Osteoblast (primary cell): ENCODE data around the gene AMBRA1. TPM values are rescaled to one million over a fixed set of nuclear protein-coding genes. Genes with fewer than 3 reads are reported as not detected.

Source experiments
- DNase-seq: peaks from one replicate; pipeline ENCODE4 v3.0.0; 2011; ENCODE audit warnings: low spot score, mixed read lengths; ENCODE audit not compliant: insufficient read length; ENCODE audit errors: missing footprints
- H2AFZ ChIP-seq: 2 replicates; pipeline ENCODE4 v1.6.0; 2011; ENCODE audit warnings: mild to moderate bottlenecking, low read length
- H3K27ac ChIP-seq: 2 replicates; pipeline ENCODE4 v1.5.1; 2011; ENCODE audit warnings: mild to moderate bottlenecking, low read depth, low read length, moderate library complexity
- H3K27me3 ChIP-seq: 2 replicates; pipeline ENCODE4 v1.6.0; 2012; ENCODE audit warnings: mild to moderate bottlenecking, control low read depth, inconsistent platforms, low read length, moderate library complexity; ENCODE audit not compliant: insufficient read depth
- H3K36me3 ChIP-seq: 2 replicates; pipeline ENCODE4 v1.5.1; 2011; ENCODE audit warnings: mild to moderate bottlenecking, low read length, control low read depth, moderate library complexity; ENCODE audit not compliant: insufficient read depth
- H3K4me1 ChIP-seq: 2 replicates; pipeline ENCODE4 v1.5.1; 2011; ENCODE audit warnings: mild to moderate bottlenecking, low read length, control low read depth, moderate library complexity; ENCODE audit not compliant: insufficient read depth
- H3K4me2 ChIP-seq: 2 replicates; pipeline ENCODE4 v1.6.0; 2011; ENCODE audit warnings: mild to moderate bottlenecking, low read length; ENCODE audit not compliant: insufficient read depth
- H3K4me3 ChIP-seq: fragments of 200-600 bp; sonication (generic); 3 replicates; pipeline ENCODE4 v1.5.1; 2012; ENCODE audit warnings: mild to moderate bottlenecking, low read length, inconsistent platforms; ENCODE audit not compliant: insufficient read depth
- H3K79me2 ChIP-seq: 2 replicates; pipeline ENCODE4 v1.6.0; 2012; ENCODE audit warnings: mild to moderate bottlenecking, low read length, control low read depth, inconsistent platforms; ENCODE audit not compliant: insufficient read depth
- H3K9me3 ChIP-seq: 2 replicates; pipeline ENCODE4 v1.5.1; 2011; ENCODE audit warnings: low read depth, low read length, control low read depth
- H4K20me1 ChIP-seq: 2 replicates; pipeline ENCODE4 v1.6.0; 2012; ENCODE audit warnings: mild to moderate bottlenecking, low read length, control low read depth; ENCODE audit not compliant: insufficient read depth
- total RNA-seq: library from RNA; depleted of rRNA; stranded (reverse); fragments of >200 nt; gene quantifications from 2 replicates; pipeline ENCODE4 v1.2.3, GENCODE V29; 2012
- TF ChIP-seq, protein P1 (sequence below): IDR thresholded peaks from 2 replicates; pipeline ENCODE4 v1.5.1; 2011; ENCODE audit warnings: mild to moderate bottlenecking, low read depth, low read length, moderate library complexity; ENCODE audit errors: extremely low read depth

AMBRA1 gene
- total RNA-seq, 1 donor: 29.7 TPM

DNA sequence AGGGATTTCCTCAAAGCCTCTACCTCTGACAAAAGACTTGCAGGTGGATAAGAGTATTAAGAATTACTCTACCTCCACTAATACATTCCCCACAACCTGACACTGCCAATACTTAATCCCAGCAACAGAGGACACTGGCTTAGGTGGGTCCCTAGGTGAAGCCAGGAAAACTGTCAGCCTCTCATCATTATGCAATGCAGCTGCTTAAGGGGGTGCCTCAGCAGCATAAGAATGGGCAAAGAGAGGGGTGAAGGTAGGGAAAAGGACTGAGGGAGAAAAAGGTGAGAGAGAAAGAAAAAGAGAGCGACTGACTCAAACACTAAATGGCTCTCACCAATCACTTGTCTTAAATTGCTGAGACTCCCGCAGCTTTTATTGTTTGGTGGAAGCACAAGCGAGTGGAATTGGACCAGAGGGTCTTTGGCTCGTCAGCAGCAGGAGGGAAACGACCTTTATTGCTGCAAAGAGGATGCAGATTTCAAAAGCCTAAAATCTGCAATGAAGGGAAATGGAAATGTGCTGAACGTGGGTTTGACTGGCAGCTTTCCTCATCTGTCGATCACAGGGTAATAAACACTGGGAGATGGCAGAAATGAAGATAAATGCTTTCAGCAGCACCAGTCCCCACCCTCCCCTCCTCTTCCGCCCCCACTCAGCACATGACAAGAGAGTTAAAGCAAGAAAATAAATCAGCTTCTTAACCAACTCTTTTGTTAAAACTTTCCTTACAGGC is 137.4 kb downstream of the AMBRA1 start:
- peaks cover 3% of the 10 kb centered on the region for H3K4me1 ChIP-seq
- no peaks in the 10 kb centered on the region for H3K9me3 ChIP-seq
- DNase-seq: no peak
- no peak overlapping the region for H2AFZ ChIP-seq
- H3K79me2 ChIP-seq: peaks cover 10% of the 10 kb centered on the region
- no peak overlapping the region for H3K4me3 ChIP-seq
- no peaks in the 10 kb centered on the region for H3K36me3 ChIP-seq
- no peaks in the 10 kb centered on the region for H3K27me3 ChIP-seq
- peaks cover 17% of the 10 kb centered on the region for H4K20me1 ChIP-seq
- TF ChIP-seq, protein P1, sequence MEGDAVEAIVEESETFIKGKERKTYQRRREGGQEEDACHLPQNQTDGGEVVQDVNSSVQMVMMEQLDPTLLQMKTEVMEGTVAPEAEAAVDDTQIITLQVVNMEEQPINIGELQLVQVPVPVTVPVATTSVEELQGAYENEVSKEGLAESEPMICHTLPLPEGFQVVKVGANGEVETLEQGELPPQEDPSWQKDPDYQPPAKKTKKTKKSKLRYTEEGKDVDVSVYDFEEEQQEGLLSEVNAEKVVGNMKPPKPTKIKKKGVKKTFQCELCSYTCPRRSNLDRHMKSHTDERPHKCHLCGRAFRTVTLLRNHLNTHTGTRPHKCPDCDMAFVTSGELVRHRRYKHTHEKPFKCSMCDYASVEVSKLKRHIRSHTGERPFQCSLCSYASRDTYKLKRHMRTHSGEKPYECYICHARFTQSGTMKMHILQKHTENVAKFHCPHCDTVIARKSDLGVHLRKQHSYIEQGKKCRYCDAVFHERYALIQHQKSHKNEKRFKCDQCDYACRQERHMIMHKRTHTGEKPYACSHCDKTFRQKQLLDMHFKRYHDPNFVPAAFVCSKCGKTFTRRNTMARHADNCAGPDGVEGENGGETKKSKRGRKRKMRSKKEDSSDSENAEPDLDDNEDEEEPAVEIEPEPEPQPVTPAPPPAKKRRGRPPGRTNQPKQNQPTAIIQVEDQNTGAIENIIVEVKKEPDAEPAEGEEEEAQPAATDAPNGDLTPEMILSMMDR: no peak
- H3K27ac ChIP-seq: no peak overlapping the region
- no peak overlapping the region for H3K4me2 ChIP-seq

DNA sequence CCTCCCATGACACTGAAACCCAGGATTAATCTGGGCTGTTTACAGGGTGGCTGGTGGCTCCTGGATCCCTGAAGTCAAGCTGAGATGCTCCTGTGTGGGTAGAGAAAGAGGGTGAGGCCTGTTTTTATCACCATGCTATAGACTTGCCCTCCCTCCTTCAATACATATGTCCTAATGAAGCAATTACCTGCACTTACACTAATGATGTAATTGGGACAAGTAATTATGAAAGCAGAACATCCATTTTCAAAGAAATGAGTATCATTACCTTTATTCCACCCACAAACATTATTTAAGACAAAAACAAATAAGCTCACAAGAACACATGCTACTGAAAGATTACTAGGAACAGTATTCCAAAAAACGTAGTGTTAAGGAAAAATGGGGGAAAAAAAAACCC is 138.0 kb downstream of the AMBRA1 start:
- Histone ChIP-seq H3K4me2 (no peak overlapping the region), H3K4me1 (peaks cover 2% of the 10 kb centered on the region), H3K4me3 (no peak overlapping the region), H2AFZ (no peak overlapping the region), H3K27ac (no peak overlapping the region), H3K79me2 (peaks cover 10% of the 10 kb centered on the region), H4K20me1 (peaks cover 16% of the 10 kb centered on the region), H3K27me3 (no peaks in the 10 kb centered on the region), H3K36me3 (no peaks in the 10 kb centered on the region), H3K9me3 (no peaks in the 10 kb centered on the region)
- DNase-seq: no peak
- TF ChIP-seq, protein P1: no peak

GRCh38 chr11:46452918-46453517 is 140.8 kb downstream of the AMBRA1 start:
- Histone ChIP-seq H3K79me2 (peaks cover 19% of the 10 kb centered on the region), H3K27ac (no peak overlapping the region), H3K27me3 (no peaks in the 10 kb centered on the region), H3K9me3 (no peaks in the 10 kb centered on the region), H3K4me1 (peaks cover 6% of the 10 kb centered on the region), H3K36me3 (no peaks in the 10 kb centered on the region), H3K4me3 (no peak overlapping the region), H2AFZ (no peak overlapping the region), H3K4me2 (no peak overlapping the region), H4K20me1 (peaks cover 16% of the 10 kb centered on the region)
- no peak for DNase-seq
- TF ChIP-seq, protein P1: no peak

DNA sequence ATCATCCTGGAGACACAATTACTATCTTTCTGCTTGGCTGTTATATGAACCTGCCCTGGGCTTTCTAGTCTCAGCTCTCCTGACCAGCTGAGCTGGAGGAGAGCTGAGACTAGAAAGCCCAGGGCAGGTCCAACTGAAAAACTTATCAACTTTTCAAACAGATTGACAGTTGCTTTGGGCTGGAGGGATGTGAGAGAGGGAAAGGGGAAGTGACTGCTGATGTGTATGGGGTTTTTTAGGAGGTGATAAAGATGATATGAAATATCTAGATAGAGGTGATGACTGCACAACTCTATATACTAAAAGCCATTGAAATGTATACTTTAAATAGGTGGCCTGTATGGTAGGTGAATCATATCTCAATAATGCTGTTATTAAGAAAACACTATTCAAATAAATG is 142.1 kb downstream of the AMBRA1 start:
- TF ChIP-seq, protein P1: no peak
- no peak overlapping the region for H3K4me3 ChIP-seq
- peaks cover 22% of the 10 kb centered on the region for H3K79me2 ChIP-seq
- no peaks in the 10 kb centered on the region for H3K27me3 ChIP-seq
- no peaks in the 10 kb centered on the region for H3K36me3 ChIP-seq
- peaks cover 7% of the 10 kb centered on the region for H3K4me1 ChIP-seq
- no peak overlapping the region for H3K27ac ChIP-seq
- DNase-seq: no peak
- peaks cover 9% of the 10 kb centered on the region for H4K20me1 ChIP-seq
- H3K9me3 ChIP-seq: no peaks in the 10 kb centered on the region
- no peak overlapping the region for H3K4me2 ChIP-seq
- H2AFZ ChIP-seq: no peak overlapping the region
